Mesothelial cell of epicardium (in vitro differentiated cells): ENCODE measurements around the gene EDC3. TPM values are rescaled to one million over a fixed set of nuclear protein-coding genes. Genes with fewer than 3 reads are reported as not detected.

Experiments used
- total RNA-seq: library from RNA; stranded (reverse); gene quantifications from 3 replicates; pipeline ENCODE4 v1.2.1, GENCODE V29; 2021

Gene EDC3
- total RNA-seq, 1 donor from 2014 or later: 69.5 TPM

Other genes with a start within 250 kb of the EDC3 start
- gene UBL7, start 234.9 kb downstream of the EDC3 start, total RNA-seq: 43.2 to 49.6 TPM (median 47.1 TPM) in 3 replicates
- 18.0 to 22.1 TPM (median 19.6 TPM) in 3 replicates for gene ARID3B, start 154.8 kb downstream of the EDC3 start, total RNA-seq
- gene CLK3, start 80.2 kb downstream of the EDC3 start, total RNA-seq: 80.1 to 83.0 TPM (median 80.9 TPM) in 3 replicates
- gene CYP1A1, start 29.5 kb upstream of the EDC3 start, total RNA-seq: 0.20 to 0.27 TPM in 2 of 3 replicates, not detected in the other
- gene CYP1A2, start 52.8 kb upstream of the EDC3 start, total RNA-seq: 0.09 TPM in 1 of 3 replicates, not detected in the others
- gene CSK, start 86.1 kb upstream of the EDC3 start, total RNA-seq: 57.0 to 59.0 TPM (median 58.1 TPM) in 3 replicates
- 0.16 to 0.65 TPM (median 0.35 TPM) in 3 replicates for gene LMAN1L, start 116.8 kb upstream of the EDC3 start, total RNA-seq
- gene CPLX3, start 130.6 kb upstream of the EDC3 start, total RNA-seq: 0.14 TPM in 1 of 3 replicates, not detected in the others
- 30.9 to 34.8 TPM (median 32.6 TPM) in 3 replicates for gene ULK3, start 147.1 kb upstream of the EDC3 start, total RNA-seq
- 45.6 to 48.4 TPM (median 48.3 TPM) in 3 replicates for gene SCAMP2, start 177.3 kb upstream of the EDC3 start, total RNA-seq
- 42.0 to 46.4 TPM (median 43.3 TPM) in 3 replicates for gene MPI, start 194.0 kb upstream of the EDC3 start, total RNA-seq
- gene FAM219B, start 210.8 kb upstream of the EDC3 start, total RNA-seq: 73.5 to 91.3 TPM (median 74.1 TPM) in 3 replicates
- 126 to 133 TPM (median 128 TPM) in 3 replicates for gene COX5A, start 242.0 kb upstream of the EDC3 start, total RNA-seq